ENCODE data around the gene BICD2. TPM values are rescaled to one million over a fixed set of nuclear protein-coding genes. Genes with fewer than 3 reads are reported as not detected.

Gene BICD2
- total and polyA plus RNA-seq, 4 donors, result 32.3 to 38.0 (median 34.2) TPM

DNA sequence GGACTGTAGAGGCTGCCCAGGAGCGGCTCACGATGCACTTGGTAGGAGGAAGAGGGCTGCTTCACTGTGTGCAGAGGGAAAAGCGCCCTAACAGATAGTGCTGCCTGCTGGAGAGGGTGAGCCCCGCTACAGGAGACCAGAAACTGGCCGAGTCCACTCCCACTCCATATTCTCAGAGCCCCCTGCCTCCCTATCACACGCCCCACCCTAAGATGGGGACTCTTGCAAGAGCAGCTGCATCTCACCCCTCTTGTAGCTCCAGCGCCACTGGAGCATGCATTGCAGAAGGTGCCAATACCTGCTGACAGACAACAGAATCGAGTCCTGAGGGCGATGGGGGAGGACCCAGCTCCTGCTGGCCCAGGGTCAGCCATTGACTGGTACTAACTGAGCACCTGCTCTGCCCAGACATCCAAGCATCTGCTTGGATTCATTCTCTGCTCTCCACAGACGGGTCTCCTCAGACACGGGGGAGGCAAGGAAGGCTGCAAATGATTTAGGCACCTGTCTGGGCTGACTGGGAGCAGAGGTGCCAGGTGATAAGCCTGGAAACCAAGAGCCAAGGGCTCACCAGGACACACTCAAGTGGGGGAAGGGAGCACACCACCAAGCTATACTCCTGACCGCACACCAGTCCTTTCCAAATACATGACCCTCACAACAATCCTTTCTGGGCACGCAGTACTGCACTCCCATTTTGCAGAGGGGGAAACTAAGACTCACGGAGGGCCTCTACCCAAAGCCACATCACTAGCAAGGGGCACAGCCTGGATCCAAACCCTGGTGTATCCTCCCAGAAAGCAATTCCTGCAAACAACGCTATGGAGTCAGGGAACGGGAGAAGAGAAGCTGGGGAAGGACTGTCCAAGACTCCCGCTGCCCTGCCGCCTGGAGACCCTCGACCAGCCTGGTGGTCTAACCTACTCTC, 1.6 kb downstream of the BICD2 start:
- Histone ChIP-seq H3K4me3 (ENCODE audit: low read depth, low read length) (peak overlapping the region; percentile 76), H3K4me1 (ENCODE audit: control insufficient read depth, insufficient read depth, low read length) (peaks cover 51% of the 10 kb centered on the region), H3K36me3 (ENCODE audit: control insufficient read depth, insufficient read depth, low read length) (peaks cover 5% of the 10 kb centered on the region), H3K9me3 (ENCODE audit: control insufficient read depth, insufficient read depth, low read length) (no peaks in the 10 kb centered on the region), H3K27me3 (ENCODE audit: control insufficient read depth, insufficient read depth, low read length) (no peaks in the 10 kb centered on the region), H3K27ac (ENCODE audit: low read depth, low read length) (no peak overlapping the region)
- 70% methylated on average over 10 of the region's 19 CpGs for WGBS (ENCODE audit: insufficient coverage)
- no peak for DNase-seq (ENCODE audit: low read depth in 4 of 6, low spot score in 6 of 6)

DNA sequence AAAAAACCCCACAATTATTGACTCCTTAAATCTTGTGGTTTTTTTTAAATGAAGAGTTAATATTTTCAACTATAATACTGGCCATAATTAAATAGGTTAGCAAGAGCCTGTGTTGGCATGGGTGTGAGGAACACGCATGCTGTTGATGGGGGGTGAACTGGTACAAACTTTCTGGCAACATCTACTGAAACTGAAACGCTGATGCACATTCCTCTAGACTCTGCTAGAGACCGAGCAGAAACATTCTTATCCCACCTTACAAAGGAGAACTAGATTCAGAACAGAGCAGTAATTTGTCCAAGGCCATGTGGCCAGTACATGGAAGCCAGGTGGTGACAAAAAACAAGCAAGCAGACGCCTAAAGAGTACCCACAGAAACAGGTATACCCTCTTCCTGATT, 2.4 kb downstream of the BICD2 start:
- no peaks in the 10 kb centered on the region for H3K27me3 ChIP-seq (ENCODE audit: control insufficient read depth, insufficient read depth, low read length)
- H3K9me3 ChIP-seq (ENCODE audit: control insufficient read depth, insufficient read depth, low read length), result no peaks in the 10 kb centered on the region
- H3K4me3 ChIP-seq (ENCODE audit: low read depth, low read length), result no peak overlapping the region
- WGBS (ENCODE audit: insufficient coverage), result 31% methylated on average over 3 of the region's 4 CpGs
- H3K4me1 ChIP-seq (ENCODE audit: control insufficient read depth, insufficient read depth, low read length), result peaks cover 51% of the 10 kb centered on the region
- H3K36me3 ChIP-seq (ENCODE audit: control insufficient read depth, insufficient read depth, low read length), result peaks cover 5% of the 10 kb centered on the region
- no peak for DNase-seq (ENCODE audit: low read depth in 4 of 6, low spot score in 6 of 6)
- H3K27ac ChIP-seq (ENCODE audit: low read depth, low read length), result no peak overlapping the region

DNA sequence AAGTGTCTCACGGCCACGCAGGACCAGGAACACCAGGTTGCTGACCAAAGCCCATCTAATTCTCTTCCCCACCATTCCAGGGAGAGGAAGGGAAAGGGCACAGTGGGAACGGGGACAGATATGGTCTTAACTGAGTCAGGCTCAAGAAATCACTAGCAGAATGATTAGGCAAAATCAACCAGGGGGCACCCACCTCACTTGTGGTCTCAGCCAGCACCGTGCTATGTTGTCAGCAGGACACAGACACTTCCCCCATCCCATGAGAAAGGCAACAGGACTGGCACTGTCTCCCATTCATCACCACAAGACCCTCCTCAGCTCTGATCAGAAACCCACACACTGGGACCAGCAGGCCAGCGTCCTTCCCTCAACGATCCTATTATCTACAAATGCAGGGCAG, 2.9 kb downstream of the BICD2 start:
- no peak for DNase-seq (ENCODE audit: low read depth in 4 of 6, low spot score in 6 of 6)
- Histone ChIP-seq H3K4me1 (ENCODE audit: control insufficient read depth, insufficient read depth, low read length) (peaks cover 51% of the 10 kb centered on the region), H3K27me3 (ENCODE audit: control insufficient read depth, insufficient read depth, low read length) (no peaks in the 10 kb centered on the region), H3K4me3 (ENCODE audit: low read depth, low read length) (no peak overlapping the region), H3K9me3 (ENCODE audit: control insufficient read depth, insufficient read depth, low read length) (no peaks in the 10 kb centered on the region), H3K36me3 (ENCODE audit: control insufficient read depth, insufficient read depth, low read length) (peaks cover 5% of the 10 kb centered on the region), H3K27ac (ENCODE audit: low read depth, low read length) (no peak overlapping the region)
- WGBS (ENCODE audit: insufficient coverage), result 50% methylated on average over 2 of the region's 6 CpGs

DNA sequence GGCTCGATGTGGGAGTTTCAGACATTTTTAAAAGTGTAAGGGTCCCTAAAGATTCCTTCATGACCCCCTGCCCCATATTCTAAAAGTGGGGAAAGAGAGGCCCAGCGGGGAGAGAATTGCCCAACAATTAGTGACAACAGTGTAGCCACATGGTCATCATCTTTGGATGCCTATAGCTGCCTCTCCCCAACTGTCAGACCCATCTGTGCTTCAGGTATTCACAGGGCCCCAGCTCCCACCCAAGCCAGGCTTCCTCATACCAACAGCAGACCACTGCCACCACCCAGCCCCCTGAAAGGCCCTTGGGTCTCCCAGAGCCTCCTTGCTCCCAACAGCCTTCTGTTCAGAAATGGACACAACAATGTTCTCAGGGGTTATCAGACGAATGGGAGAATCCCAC, 4.1 kb downstream of the BICD2 start:
- WGBS (ENCODE audit: insufficient coverage), result 70% methylated on average over 1 of the region's 3 CpGs
- H3K9me3 ChIP-seq (ENCODE audit: control insufficient read depth, insufficient read depth, low read length), result no peaks in the 10 kb centered on the region
- H3K27me3 ChIP-seq (ENCODE audit: control insufficient read depth, insufficient read depth, low read length), result no peaks in the 10 kb centered on the region
- no peak overlapping the region for H3K4me3 ChIP-seq (ENCODE audit: low read depth, low read length)
- peaks cover 44% of the 10 kb centered on the region for H3K4me1 ChIP-seq (ENCODE audit: control insufficient read depth, insufficient read depth, low read length)
- no peak overlapping the region for H3K27ac ChIP-seq (ENCODE audit: low read depth, low read length)
- H3K36me3 ChIP-seq (ENCODE audit: control insufficient read depth, insufficient read depth, low read length), result peaks cover 8% of the 10 kb centered on the region
- no peak for DNase-seq (ENCODE audit: low read depth in 4 of 6, low spot score in 6 of 6)

DNA sequence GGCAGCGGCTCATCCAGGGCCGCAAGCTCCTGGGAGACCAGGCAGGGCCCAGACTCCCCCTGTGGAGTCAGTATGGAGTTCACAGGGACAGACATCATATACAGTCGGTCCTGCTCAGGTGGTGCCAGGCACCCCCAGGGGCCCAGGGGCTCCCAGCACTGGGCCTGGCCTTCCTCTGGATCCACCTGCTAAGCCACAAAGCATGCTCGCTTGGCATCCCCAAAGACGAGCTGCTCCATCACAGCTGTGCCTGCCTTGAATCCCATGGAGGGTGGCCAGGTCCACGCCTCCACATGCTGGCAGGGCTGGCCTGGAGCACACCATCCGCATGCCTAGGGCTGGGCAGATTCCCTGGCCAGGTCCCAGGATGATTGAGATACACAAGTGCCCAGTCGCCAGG, 4.6 kb downstream of the BICD2 start:
- peaks cover 43% of the 10 kb centered on the region for H3K4me1 ChIP-seq (ENCODE audit: control insufficient read depth, insufficient read depth, low read length)
- H3K4me3 ChIP-seq (ENCODE audit: low read depth, low read length), result no peak overlapping the region
- peak in 3 of 6 donors; percentile 26 to 70 (median 32) for DNase-seq (ENCODE audit: low read depth in 4 of 6, low spot score in 6 of 6)
- 53% methylated on average over 7 of the region's 8 CpGs for WGBS (ENCODE audit: insufficient coverage)
- peaks cover 8% of the 10 kb centered on the region for H3K36me3 ChIP-seq (ENCODE audit: control insufficient read depth, insufficient read depth, low read length)
- H3K27ac ChIP-seq (ENCODE audit: low read depth, low read length), result no peak overlapping the region
- H3K9me3 ChIP-seq (ENCODE audit: control insufficient read depth, insufficient read depth, low read length), result no peaks in the 10 kb centered on the region
- H3K27me3 ChIP-seq (ENCODE audit: control insufficient read depth, insufficient read depth, low read length), result no peaks in the 10 kb centered on the region

DNA sequence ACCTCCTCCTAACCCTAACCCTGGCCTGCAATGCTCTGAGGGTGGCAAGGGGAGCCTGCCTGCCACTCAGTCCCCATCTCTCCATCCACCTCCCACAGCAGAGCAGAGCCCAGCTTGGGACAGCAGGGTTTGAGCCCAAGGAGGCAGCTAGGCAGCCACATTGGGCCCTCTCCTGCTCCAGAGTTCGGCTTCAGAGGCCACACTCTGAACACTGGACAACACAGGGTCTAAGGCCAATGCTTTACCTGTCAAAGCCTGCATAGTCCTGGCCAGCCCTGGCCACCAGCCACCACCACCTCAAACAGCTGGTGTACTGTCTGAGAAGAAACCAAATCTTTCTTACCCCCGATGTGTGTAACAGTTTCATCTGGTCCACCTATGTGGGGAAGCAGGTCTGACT, 5.2 kb downstream of the BICD2 start:
- peaks cover 43% of the 10 kb centered on the region for H3K4me1 ChIP-seq (ENCODE audit: control insufficient read depth, insufficient read depth, low read length)
- H3K4me3 ChIP-seq (ENCODE audit: low read depth, low read length), result no peak overlapping the region
- no peaks in the 10 kb centered on the region for H3K9me3 ChIP-seq (ENCODE audit: control insufficient read depth, insufficient read depth, low read length)
- H3K27ac ChIP-seq (ENCODE audit: low read depth, low read length), result no peak overlapping the region
- 71% methylated on average over 2 of the region's 2 CpGs for WGBS (ENCODE audit: insufficient coverage)
- H3K27me3 ChIP-seq (ENCODE audit: control insufficient read depth, insufficient read depth, low read length), result no peaks in the 10 kb centered on the region
- DNase-seq (ENCODE audit: low read depth in 4 of 6, low spot score in 6 of 6), result no peak
- peaks cover 8% of the 10 kb centered on the region for H3K36me3 ChIP-seq (ENCODE audit: control insufficient read depth, insufficient read depth, low read length)

DNA sequence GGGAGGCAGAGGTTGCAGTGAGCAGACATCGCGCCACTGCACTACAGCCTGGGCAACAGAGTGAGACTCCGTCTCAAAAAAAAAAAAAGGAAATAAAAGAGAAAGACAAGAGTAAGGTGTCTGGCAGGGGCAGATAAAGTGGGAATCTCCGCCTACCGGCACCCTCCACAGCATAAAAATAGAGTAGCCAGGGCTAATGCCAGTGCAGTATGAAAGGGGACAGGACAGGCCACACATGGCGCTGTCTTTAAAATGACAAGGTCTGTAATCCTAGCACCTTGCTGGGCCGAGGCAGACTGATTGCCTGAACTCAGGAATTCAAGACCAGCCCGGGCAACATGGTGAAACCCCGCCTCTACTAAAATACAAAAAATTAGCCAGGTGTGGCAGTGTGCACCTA, 7.8 kb downstream of the BICD2 start:
- no peaks in the 10 kb centered on the region for H3K27me3 ChIP-seq (ENCODE audit: control insufficient read depth, insufficient read depth, low read length)
- peaks cover 26% of the 10 kb centered on the region for H3K4me1 ChIP-seq (ENCODE audit: control insufficient read depth, insufficient read depth, low read length)
- H3K9me3 ChIP-seq (ENCODE audit: control insufficient read depth, insufficient read depth, low read length), result no peaks in the 10 kb centered on the region
- H3K4me3 ChIP-seq (ENCODE audit: low read depth, low read length), result no peak overlapping the region
- 84% methylated on average over 9 of the region's 9 CpGs for WGBS (ENCODE audit: insufficient coverage)
- DNase-seq (ENCODE audit: low read depth in 4 of 6, low spot score in 6 of 6), result no peak
- H3K36me3 ChIP-seq (ENCODE audit: control insufficient read depth, insufficient read depth, low read length), result peaks cover 8% of the 10 kb centered on the region
- H3K27ac ChIP-seq (ENCODE audit: low read depth, low read length), result no peak overlapping the region

DNA sequence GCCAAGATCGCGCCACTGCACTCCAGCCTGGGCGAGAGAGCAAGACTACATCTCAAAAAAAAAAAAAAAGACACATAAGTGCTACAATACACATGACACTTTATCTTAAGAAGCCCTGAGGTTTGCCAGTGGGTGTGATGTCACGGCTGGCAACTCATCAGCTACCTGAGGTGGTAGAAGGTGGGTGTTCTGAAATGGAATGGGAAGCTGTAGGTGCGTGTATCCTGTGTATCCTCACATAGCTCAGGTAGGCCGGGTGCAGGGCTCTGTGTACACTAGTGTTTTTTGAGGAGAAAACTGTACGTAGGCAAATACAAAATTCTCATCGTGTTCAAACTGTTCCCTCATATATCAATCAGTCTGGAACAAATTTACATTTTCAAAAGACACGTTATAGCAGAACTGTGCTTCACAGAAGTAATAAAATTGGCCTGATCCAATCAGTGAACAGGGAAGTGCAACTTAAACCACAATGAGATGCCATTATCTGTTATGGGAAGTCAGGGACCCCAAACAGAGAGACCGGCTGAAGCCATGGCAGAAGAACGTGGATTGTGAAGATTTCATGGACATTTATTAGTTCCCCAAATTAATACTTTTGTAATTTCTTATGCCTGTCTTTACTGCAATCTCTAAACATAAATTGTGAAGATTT, 10.4 kb downstream of the BICD2 start:
- Histone ChIP-seq H3K9me3 (ENCODE audit: control insufficient read depth, insufficient read depth, low read length) (no peaks in the 10 kb centered on the region), H3K27ac (ENCODE audit: low read depth, low read length) (no peak overlapping the region), H3K4me3 (ENCODE audit: low read depth, low read length) (no peak overlapping the region), H3K4me1 (ENCODE audit: control insufficient read depth, insufficient read depth, low read length) (peaks cover 8% of the 10 kb centered on the region), H3K36me3 (ENCODE audit: control insufficient read depth, insufficient read depth, low read length) (peaks cover 3% of the 10 kb centered on the region), H3K27me3 (ENCODE audit: control insufficient read depth, insufficient read depth, low read length) (no peaks in the 10 kb centered on the region)
- DNase-seq (ENCODE audit: low read depth in 4 of 6, low spot score in 6 of 6), result no peak
- no CpG with 5 or more reads among the region's 11 CpGs for WGBS (ENCODE audit: insufficient coverage)

DNA sequence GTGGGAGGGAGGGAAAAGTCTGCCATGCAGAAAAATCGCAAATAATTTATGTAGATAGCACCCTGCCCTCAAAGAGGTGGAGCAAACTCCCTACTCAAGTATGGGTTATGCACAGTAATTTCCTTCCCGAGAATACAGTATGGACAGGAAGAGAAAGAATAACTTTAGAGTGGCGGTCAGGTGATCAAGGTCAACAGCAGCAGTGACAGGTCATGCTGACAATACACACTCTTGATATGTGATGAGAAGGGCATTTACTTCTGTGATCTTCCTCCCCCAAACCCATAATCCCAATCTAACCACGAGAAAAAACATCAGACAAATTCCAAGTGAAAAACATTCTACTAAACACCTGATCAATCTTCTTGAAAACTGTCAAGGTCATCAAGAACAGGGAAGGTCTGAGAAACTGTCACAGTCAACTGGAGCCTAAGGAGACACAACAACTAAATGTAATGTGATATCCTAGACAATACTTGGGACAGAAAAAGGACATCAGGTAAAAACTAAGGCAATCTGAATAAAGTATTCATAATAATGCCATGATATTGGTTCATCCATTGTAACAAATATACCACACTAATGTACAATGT, 11.7 kb downstream of the BICD2 start:
- Histone ChIP-seq H3K27ac (ENCODE audit: low read depth, low read length) (no peak overlapping the region), H3K27me3 (ENCODE audit: control insufficient read depth, insufficient read depth, low read length) (no peaks in the 10 kb centered on the region), H3K36me3 (ENCODE audit: control insufficient read depth, insufficient read depth, low read length) (peaks cover 5% of the 10 kb centered on the region), H3K4me3 (ENCODE audit: low read depth, low read length) (no peak overlapping the region), H3K4me1 (ENCODE audit: control insufficient read depth, insufficient read depth, low read length) (peaks cover 19% of the 10 kb centered on the region), H3K9me3 (ENCODE audit: control insufficient read depth, insufficient read depth, low read length) (no peaks in the 10 kb centered on the region)
- no CpG with 5 or more reads among the region's 4 CpGs for WGBS (ENCODE audit: insufficient coverage)
- no peak for DNase-seq (ENCODE audit: low read depth in 4 of 6, low spot score in 6 of 6)
